HG02763 (cell line): ENCODE measurements around the gene KCNC3.

Source experiments
- ATAC-seq: cut with Tn5 transposase; IDR thresholded peaks from one replicate; pipeline ENCODE4 v1.9.1; 2021; ENCODE audit warnings: mild to moderate bottlenecking, moderate library complexity; ENCODE audit not compliant: unreplicated experiment

KCNC3 gene

DNA sequence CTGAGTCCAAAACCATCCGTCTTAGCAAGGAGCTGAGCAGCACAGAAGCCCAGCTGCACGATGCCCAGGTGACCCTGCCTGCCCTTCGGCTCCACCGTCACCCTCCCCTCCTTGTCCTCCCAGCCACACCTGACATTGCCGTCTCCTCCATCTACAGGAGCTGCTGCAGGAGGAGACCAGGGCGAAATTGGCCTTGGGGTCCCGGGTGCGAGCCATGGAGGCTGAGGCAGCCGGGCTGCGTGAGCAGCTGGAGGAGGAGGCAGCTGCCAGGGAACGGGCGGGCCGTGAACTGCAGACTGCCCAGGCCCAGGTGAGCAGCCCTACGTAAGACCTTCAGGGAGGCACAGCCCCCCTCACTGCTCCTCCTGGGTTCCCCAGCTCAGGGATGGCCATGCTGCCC, 49.1 kb downstream of the KCNC3 start:
- no peak for ATAC-seq

DNA sequence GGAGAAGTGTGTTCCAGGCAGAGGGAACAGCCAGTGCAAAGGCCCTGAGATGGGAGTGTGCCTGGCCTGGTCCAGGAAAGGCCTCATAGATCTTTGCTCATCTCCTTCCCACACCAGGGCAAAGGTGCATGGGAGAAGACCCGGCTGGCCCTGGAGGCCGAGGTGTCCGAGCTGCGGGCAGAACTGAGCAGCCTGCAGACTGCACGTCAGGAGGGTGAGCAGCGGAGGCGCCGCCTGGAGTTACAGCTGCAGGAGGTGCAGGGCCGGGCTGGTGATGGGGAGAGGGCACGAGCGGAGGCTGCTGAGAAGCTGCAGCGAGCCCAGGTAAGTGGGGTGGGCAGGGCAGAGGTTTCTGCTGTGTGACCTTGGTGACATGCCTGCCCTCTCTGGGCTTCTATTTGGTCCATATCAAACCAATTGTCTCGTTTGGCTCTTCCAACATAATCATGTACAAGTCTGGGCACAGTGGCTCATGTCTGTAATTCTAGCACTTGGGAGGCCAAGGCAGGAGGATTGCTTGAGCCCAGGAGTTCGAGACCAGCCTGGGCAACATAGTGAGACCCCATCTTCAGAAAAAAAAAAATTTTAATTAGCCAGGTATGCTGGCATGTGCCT, 51.1 kb downstream of the KCNC3 start:
- ATAC-seq = no peak

DNA sequence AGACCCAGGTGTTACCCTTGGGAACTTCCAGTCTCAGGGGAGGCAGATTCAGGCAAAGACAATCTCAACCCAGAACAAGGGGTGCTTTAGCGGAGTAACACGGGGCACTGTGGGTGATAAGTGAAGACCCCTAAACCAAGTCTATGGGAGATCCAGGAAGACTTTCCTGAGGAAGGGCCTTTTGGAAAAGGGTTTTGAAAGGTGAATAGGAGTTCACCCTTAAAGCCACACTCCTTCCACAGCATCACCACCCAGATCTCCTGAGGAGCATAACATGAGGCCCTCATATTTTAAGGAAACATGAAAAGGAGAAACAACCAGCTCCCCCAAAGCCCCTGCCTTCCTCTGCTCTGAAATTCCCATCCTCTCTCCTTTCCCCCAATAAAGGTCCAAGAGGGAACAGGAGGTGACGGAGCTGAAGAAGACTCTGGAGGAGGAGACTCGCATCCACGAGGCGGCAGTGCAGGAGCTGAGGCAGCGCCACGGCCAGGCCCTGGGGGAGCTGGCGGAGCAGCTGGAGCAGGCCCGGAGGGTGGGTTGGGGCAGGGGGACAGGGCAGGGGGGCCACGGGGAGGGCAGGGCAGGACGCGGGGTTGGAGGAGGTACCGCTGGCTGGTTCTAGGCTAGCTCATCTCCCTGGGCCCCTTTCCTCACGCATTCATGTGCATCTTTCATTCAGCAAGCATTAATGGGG, 52.7 kb downstream of the KCNC3 start:
- ATAC-seq = no peak

DNA sequence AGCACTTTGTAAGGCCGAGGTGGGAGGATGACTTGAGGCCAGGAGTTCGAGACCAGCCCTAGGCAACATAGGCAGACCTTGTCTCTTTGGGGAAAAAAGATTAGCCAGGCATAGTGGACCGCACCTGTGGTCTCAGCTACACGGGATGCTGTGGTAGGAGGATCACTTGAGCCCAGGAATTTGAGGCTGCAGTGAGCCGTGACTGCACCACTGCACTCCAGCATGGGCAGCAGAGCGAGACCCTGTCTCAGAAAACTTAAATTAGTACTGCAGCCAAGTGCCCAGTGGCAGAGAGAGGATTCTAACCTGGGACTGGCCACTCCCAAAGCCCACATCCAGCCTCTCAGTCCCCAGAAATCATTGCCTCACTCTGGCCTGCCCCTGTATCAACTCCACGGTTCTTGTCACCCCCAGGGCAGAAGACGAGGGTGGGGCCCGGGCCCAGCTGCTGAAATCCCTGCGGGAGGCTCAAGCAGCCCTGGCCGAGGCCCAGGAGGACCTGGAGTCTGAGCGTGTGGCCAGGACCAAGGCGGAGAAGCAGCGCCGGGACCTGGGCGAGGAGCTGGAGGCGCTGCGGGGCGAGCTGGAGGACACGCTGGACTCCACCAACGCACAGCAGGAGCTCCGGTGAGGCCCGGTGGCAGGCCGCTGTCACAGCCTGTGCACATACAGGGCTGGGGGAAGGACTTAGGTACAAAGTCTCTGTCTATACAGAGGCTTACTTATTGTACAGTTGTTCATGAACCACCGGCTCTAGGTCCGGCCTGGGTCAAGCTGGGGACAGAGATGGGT, 53.4 kb downstream of the KCNC3 start:
- no peak for ATAC-seq

DNA sequence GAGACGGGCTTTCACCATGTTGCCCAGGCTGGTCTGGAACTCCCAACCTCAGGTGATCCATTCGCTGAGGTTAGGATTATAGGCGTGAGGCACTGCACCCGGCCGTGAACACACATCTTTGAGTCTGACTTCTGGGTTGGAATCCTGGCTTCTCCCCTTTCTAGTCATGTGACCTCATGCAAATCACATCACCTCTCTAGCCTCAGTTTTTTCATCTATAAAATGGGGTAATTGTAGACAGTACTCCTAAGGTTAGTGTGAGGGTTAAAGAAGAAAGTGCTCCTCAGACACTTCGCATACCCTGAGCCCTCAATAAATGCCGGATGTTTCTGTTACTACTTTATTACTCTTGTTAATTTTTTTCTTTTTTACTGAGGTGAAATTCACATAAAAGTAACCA, 55.4 kb downstream of the KCNC3 start:
- no peak for ATAC-seq

DNA sequence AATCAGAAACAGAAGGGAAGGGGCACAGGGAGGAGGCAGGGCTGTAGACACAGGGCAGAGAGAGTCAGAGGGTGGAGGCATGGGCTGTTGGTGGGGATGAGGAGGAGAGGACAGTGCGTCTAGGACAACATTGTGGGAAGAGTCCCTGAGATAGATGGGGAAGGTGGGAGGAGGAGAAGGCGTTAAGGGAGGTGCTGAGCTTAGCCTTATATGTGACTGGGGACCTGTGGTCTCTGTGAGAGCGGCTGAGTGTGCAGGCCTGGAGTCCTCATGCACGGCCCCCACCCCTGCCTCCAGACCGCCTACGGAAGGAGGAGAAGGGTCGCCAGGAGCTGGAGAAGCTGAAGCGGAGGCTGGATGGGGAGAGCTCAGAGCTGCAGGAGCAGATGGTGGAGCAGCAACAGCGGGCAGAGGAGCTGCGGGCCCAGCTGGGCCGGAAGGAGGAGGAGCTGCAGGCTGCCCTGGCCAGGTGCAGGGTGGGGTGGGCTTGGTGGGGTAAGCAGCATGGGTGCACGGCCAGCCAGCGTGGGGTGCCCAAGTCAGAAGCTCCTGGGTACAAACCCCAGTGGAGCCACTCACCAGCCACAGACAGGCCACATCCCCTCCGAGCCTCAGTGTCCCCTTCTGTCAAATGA, 56.8 kb downstream of the KCNC3 start:
- no peak for ATAC-seq

DNA sequence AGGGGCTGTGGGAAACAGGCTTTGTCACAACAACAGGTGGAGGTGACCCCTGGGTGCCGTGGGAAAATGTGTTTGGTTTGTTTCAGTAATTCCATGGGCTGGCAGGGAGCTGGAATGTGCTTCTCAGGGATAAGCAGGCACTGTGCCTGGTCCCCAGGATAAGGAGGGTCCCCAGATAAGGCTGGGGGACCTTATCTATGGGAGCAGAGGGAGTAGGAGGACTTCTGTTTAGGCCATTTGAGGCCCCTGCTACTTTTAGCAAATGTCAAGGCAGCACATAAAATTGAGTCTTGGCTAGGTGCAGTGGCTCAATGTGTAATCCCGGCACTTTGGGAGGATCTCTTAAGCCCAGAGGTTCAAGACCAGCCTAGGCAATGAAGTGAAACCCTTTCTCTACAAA, 59.5 kb downstream of the KCNC3 start:
- ATAC-seq = no peak

DNA sequence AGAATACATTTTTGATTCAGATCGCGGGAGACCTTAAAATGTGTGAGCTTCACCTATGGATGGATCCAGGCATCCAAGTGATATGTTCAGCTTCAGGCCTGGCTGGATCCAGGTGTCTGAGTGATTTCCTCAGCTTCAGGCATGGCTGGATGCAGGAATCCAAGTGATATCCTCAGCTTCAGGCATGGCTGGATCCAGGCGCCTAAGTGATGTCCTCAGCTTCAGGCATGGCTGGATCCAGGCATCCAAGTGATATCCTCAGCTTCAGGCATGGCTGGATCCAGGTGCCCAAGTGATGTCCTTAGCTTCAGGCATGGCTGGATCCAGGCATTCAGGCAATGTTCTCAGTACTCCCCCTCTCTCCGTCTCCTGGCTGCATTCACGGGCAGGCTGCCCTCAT, 60.7 kb downstream of the KCNC3 start:
- ATAC-seq = no peak

DNA sequence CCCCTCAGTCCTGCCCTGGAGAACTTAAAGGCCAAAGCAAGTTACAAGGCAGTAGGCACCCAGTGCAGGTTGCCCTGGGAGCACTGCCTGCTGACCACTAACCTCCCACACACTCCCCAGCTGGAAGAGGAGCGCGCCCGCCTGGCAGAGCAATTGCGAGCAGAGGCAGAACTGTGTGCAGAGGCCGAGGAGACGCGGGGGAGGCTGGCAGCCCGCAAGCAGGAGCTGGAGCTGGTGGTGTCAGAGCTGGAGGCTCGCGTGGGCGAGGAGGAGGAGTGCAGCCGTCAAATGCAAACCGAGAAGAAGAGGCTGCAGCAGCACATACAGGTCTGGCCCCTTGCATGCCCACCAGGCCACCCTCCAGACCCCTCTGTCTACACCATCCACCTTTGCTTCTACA, 61.1 kb downstream of the KCNC3 start:
- ATAC-seq = no peak

DNA sequence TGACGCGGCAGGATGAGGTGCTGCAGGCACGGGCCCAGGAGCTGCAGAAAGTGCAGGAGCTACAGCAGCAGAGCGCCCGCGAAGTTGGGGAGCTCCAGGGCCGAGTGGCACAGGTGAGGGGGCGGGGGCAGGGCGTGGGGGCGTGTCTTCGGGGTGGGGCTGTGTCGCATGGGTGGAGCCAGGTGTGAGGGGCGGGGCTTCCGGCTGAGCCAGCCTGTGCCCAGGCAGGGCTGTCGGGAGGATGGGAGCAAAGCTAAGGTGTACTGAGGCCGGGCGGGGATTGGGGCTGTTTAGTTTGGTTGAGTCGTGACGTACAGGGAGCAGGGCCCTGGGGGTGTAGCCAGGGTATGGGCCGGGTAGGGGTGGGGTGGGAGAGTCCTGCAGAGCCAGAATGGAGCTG, 62.3 kb downstream of the KCNC3 start:
- ATAC-seq = no peak

DNA sequence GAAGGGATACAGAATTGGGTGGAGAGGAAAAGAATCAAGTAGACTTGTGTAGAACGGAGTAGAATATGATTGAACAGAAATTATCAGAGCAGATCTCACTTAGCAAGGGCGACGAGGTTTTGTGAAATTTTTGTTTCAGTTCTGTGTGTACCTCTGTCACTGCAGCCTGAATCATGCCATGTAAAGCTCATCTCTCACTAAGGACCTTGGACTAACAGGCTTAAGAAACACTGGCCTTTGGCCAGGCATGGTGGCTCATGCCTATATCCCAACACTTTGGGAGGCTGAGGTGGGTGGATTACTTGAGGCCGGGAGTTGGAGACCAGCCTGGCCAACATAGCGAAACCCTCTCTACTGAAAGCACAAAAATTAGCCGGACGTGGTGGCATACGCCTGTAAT, 63.1 kb downstream of the KCNC3 start:
- no peak for ATAC-seq

DNA sequence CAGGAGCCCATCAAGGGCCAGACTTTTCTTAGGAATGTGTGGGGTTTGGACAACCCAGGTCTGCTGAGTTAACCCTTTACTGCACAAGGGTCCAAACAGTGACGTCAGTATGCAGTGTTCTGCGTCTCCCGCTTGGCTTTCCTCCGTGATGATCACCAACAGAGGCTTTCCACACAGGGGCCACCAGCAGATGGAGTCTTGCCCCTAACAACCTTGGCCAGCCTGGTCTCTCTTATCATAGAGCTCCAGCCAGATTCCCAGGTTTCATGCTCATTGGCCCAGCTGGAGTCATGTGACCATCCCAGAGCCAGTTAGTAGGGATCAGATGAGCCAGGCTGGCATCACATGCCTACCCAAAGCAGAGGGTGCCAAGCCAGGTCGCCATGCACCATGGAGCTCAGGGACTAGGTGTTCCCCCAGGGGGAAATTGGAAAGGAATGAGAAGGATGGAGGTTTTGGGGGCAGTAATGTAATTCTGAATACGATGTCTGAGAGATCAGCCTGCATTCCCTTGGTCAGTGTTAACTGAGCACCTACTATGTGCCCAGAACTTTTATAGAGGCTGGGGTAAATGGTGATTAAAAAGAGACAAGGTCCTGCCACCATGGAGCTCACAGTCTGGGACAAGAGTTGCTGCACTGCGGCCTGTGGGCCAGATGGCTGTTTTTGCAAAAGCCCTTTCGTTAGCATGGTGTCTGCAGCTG, 64.5 kb downstream of the KCNC3 start:
- ATAC-seq = no peak

DNA sequence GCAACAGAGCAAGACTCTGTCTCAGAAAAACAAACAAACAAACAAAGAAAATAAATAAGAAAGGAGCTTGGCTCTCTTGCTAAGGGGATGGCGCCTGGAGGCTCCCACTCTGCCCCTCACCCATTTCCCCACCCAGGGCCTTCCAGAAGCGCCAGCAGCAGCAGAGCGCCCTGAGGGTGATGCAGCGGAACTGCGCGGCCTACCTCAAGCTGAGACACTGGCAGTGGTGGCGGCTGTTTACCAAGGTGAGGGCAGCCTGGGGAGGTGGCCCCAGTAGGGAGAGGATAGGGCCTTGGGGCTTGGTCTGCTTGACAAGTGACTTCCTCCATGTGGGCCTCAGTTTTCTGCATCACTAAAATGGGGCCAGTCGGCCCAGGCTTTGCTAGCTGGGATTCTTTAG, 66.0 kb downstream of the KCNC3 start:
- no peak for ATAC-seq
